Ovary (tissue), 3 donors: ENCODE data around the gene KLK8.

Experiments used
- POLR2A ChIP-seq: fragments of 450-650 bp; IDR thresholded peaks from one replicate; pipeline ENCODE4 v1.6.1; 2017; ENCODE audit warnings: antibody characterized with exemption, mild to moderate bottlenecking, moderate library complexity
- TF ChIP-seq, protein P1 (sequence below), 3 donors: fragments of 450-650 bp in 2 of 3; fragments of 200-600 bp in 1 of 3; IDR thresholded peaks; one replicate each; pipeline versions ENCODE4 v1.5.1 to v1.8.0; 2016 to 2022; ENCODE audit warnings: antibody characterized with exemption in 3 of 3, mild to moderate bottlenecking in 1 of 3
- donor health status: DM: no; HTN: no; CAD: no.

- TF ChIP-seq, protein P1, sequence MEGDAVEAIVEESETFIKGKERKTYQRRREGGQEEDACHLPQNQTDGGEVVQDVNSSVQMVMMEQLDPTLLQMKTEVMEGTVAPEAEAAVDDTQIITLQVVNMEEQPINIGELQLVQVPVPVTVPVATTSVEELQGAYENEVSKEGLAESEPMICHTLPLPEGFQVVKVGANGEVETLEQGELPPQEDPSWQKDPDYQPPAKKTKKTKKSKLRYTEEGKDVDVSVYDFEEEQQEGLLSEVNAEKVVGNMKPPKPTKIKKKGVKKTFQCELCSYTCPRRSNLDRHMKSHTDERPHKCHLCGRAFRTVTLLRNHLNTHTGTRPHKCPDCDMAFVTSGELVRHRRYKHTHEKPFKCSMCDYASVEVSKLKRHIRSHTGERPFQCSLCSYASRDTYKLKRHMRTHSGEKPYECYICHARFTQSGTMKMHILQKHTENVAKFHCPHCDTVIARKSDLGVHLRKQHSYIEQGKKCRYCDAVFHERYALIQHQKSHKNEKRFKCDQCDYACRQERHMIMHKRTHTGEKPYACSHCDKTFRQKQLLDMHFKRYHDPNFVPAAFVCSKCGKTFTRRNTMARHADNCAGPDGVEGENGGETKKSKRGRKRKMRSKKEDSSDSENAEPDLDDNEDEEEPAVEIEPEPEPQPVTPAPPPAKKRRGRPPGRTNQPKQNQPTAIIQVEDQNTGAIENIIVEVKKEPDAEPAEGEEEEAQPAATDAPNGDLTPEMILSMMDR (IDR thresholded peaks at IDR 0.05) = no peak
- TF ChIP-seq POLR2A = no peak
Observed at GRCh38 chr19:50963381-50963780, 38.0 kb downstream of the KLK8 start.
